Measurements from ENCODE around the gene DLX1.

Gene DLX1

DNA sequence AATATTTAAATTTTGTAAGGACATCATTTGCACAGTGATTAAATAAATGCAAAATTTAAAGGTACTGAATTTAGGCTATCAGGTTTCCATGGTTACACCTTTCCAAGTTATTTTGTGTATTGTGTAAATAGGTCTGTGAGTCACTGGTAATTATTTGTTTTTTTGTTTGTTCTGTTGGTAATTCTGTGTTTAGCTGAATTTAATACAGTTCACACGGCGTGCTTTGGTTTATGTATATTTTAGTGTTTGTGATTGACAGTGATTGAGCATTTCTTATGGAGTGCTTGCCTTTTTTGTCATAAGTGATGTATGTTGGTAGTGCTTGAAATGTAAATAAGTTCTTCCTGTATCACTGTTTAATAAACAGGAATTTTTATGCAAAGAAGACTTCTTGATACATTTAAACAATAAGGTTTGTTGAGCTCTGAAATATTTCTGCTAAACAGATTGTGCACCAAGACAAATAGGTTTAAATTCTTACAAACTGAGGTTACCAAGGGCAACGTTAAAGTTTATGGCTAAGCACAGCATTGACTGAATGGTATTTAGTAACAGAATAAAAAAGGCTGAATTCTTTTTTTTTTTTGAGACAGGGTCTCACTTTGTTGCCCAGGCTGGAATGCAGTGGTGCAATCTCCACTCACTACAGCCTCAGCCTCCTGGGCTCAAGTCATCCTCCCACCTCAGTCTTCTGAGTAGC is 38.3 kb upstream of the DLX1 start:
- in situ Hi-C loops (cut with MboI; ENCODE audit: low sequenced_read_pairs, unreplicated experiment): no loop called here
- DNase-seq (ENCODE audit: low spot score): no peak
- TF ChIP-seq, protein P1, sequence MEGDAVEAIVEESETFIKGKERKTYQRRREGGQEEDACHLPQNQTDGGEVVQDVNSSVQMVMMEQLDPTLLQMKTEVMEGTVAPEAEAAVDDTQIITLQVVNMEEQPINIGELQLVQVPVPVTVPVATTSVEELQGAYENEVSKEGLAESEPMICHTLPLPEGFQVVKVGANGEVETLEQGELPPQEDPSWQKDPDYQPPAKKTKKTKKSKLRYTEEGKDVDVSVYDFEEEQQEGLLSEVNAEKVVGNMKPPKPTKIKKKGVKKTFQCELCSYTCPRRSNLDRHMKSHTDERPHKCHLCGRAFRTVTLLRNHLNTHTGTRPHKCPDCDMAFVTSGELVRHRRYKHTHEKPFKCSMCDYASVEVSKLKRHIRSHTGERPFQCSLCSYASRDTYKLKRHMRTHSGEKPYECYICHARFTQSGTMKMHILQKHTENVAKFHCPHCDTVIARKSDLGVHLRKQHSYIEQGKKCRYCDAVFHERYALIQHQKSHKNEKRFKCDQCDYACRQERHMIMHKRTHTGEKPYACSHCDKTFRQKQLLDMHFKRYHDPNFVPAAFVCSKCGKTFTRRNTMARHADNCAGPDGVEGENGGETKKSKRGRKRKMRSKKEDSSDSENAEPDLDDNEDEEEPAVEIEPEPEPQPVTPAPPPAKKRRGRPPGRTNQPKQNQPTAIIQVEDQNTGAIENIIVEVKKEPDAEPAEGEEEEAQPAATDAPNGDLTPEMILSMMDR (IDR thresholded peaks at IDR 0.05; ENCODE audit: borderline replicate concordance, control extremely low read depth, extremely low read depth, insufficient read depth, missing control alignments): no peak

DNA sequence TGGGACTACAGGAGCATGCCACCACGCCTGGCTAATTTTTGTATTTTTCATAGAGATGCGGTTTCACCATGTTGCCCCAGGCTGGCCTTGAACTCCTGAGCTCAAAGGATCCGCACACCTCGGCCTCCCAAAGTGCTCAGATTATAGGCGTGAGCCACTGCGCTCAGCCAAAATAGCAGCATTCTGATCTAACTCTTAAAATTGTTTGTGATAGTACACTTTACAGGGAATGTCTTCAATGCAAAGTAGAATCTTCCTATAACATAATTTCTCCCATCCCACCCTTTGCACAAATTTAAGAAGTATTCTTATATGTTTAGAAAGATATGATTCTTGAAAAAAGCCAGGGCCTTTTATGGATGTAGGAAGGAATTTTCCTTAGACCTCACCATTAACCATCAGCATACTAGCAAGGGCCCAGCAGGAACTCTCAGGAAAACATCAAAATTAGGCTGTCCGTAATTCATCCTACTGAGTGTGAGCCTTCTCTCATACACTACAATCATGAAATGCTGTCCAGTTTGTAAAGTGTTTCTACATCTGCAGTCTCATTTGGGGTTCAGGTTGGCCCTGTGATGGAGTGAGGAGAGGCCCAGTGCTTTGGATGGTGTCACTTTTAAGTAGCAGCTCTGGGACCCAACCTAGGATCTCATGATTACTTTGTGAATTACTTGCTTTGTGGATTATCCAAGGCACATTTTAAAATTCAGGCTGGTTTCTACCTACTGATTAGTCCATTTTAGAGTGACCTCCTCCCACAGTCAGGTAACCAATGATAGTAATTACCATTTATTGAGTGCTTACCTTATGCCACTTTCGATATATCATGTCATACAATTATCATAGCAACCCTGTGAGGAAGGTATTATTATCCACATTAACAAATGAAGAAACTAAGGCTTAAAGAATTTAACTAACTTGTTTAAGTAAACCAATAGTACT is 37.5 kb upstream of the DLX1 start:
- DNase-seq (ENCODE audit: low spot score): no peak
- TF ChIP-seq, protein P1 (IDR thresholded peaks at IDR 0.05; ENCODE audit: borderline replicate concordance, control extremely low read depth, extremely low read depth, insufficient read depth, missing control alignments): no peak
- in situ Hi-C loops (cut with MboI; ENCODE audit: low sequenced_read_pairs, unreplicated experiment): no loop called here

DNA sequence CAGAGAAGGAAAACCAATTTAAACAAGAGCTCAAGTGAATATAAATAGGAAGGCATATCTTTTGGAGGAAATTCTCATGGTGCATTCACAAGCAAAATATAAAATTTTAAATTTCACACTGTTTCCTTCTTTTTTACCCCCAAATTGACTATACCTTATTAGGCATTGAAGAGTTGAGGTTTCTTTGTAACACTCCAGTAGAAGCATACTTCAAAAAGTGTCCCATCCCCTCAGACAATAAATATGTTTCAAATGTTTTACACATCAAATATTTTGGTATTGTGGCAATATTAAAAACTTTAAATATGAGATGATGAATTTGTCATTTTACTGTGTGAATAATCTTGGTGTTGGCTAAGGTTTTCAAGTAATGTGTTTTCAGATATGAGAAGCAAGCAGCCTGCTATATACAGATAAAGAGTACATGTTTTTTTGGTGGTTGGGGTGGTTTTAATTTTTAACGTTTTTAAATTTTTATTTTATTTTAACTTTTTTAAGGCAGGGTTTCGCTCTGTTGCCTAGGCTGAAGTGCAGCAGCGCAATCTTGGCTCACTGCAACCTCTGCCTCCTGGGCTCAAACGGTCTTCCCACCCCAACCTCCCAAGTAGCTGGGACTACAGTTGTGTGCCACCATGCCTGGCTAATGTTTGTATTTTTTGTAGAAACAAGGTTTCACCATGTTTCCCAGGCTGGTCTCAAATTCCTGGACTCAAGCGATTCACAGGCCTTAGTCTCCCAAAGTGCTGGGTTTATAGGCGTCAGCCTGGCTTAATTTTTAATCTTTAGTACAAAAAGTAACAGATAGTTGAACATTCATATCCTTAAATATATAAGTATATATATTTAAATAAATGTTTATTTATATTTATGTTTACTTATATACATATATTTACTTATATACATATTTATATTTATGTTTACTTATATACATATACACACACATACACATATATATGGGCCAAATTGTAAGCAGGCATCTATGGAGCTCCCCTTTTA is 36.5 kb upstream of the DLX1 start:
- TF ChIP-seq, protein P1 (IDR thresholded peaks at IDR 0.05; ENCODE audit: borderline replicate concordance, control extremely low read depth, extremely low read depth, insufficient read depth, missing control alignments): no peak
- no peak for DNase-seq (ENCODE audit: low spot score)
- in situ Hi-C loops (cut with MboI; ENCODE audit: low sequenced_read_pairs, unreplicated experiment): no loop called here

DNA sequence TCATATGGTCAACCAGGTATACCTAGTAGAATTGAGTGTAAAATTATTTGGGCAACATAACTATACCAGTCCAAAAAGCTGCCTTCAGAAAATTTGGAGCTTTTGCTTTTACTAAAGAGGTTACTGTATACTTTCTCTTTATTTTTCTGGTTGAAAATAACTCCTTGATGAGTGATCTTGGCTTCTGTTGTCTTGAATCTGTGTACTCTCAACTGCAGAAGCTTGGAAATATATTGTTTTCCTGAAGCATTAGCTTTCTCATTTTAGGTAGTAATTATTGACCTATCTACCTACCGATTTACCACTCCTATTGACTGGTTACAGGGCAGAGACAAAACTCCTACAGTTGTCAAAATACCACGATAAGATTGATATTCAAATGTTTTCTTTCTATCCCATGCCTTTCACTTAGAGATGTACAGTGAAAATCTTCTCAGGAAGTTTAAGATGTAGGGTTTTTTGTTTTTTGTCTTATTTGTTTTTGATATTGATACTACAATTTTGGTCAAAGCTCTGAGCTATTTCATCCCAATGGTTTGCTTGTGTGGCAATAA is 35.7 kb upstream of the DLX1 start:
- DNase-seq (ENCODE audit: low spot score): no peak
- in situ Hi-C loops (cut with MboI; ENCODE audit: low sequenced_read_pairs, unreplicated experiment): no loop called here
- TF ChIP-seq, protein P1 (IDR thresholded peaks at IDR 0.05; ENCODE audit: borderline replicate concordance, control extremely low read depth, extremely low read depth, insufficient read depth, missing control alignments): no peak

DNA sequence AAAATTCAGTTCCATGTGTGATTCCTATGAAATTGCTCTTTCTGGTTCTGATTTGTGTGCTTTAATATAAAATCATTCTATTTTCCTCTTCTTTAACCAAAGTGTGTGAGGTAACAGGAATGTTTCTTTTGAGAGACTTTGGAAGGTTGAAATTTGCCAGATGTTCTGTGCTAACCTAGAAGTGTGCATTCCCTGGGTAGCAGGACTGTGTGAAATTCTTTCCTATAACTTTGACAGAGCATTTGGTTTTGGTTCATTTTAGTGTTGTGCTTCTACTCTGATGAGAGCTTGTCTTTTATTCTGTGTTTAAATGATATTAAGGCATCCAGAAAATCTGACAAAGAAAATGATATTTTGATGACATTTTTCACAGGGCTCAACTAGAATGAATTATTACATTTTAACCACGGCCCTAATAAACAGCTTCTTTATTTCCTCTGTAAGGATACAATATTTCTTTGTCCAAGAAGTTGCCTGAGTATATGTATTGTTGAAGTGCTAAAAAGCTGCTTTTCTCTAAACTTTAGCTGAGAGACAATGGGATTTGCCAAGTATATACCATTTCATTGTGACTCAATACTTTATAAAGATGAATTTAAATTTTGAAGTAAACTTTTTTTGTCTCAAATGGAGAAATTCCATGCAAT is 34.7 kb upstream of the DLX1 start:
- in situ Hi-C loops (cut with MboI; ENCODE audit: low sequenced_read_pairs, unreplicated experiment): no loop called here
- no peak for DNase-seq (ENCODE audit: low spot score)
- TF ChIP-seq, protein P1 (IDR thresholded peaks at IDR 0.05; ENCODE audit: borderline replicate concordance, control extremely low read depth, extremely low read depth, insufficient read depth, missing control alignments): no peak
